GM04503 (cell line): ENCODE data around the gene HOXA5.

Experiments used
- DNase-seq: peaks from one replicate; pipeline ENCODE4 v3.0.0-alpha.2; 2012; ENCODE audit warnings: low read depth

Gene HOXA5

DNA sequence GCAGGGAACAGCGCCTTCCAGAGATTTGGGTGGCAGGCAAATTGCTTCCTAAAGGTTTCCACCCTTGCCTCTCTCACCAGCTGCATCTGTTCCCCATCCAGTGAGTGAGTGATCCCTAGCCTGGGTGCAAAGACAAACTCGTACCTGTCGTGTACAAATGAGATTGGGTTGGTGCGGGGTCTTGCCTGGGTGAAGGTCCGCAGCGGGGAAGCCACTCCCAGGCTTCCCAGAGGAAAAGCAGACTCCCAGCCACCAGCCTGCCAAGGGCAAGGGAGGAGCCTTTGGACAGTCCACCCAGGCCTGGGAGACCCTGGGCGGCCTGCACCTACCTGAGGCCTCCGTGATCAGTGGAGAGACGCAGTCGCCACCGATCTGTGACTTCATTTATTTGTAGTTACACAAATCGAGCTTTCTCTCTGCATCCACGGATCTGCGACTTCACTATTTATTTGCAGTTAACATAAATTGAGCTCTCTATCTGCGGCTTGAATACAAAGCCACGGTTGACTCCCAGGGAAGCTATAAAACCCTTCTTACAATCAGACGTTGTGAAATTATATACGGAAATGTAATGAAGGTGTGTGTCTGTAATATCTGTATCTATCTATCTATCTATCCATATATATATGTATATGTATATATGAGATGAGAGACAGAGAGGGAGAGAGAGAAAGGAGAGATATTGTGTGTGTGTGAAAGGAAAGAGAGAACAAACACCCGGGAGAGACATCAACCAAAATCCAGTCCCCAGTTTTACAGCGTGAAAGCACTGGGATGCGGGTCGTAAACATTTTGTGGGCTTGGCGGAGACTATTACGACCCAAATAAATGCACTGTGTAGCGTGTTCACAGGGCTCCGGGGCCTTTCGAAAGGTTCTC is 16.0 kb upstream of the HOXA5 start:
- no peak for DNase-seq

GRCh38 chr7:27158436-27159265 is 15.2 kb upstream of the HOXA5 start:
- DNase-seq: no peak

- DNase-seq: no peak
Observed at GRCh38 chr7:27157702-27158431, 14.4 kb upstream of the HOXA5 start.

GRCh38 chr7:27156916-27157701 is 13.6 kb upstream of the HOXA5 start:
- no peak for DNase-seq

- DNase-seq: no peak
Observed at GRCh38 chr7:27156508-27156898, 13.0 kb upstream of the HOXA5 start, which contains the start of gene HOXA7. TSS of gene HOXA7 (minus strand) at chr7:27156675. CDS start at chr7:27156545, 130 bp downstream.

- DNase-seq: peak; percentile 10
Observed at GRCh38 chr7:27155816-27156507, 12.5 kb upstream of the HOXA5 start.

- no peak for DNase-seq
Observed at GRCh38 chr7:27154901-27155815, 11.7 kb upstream of the HOXA5 start.

- DNase-seq: no peak
Observed at GRCh38 chr7:27154369-27154768, 10.9 kb upstream of the HOXA5 start.

GRCh38 chr7:27153526-27153925 is 10.0 kb upstream of the HOXA5 start:
- no peak for DNase-seq

DNA sequence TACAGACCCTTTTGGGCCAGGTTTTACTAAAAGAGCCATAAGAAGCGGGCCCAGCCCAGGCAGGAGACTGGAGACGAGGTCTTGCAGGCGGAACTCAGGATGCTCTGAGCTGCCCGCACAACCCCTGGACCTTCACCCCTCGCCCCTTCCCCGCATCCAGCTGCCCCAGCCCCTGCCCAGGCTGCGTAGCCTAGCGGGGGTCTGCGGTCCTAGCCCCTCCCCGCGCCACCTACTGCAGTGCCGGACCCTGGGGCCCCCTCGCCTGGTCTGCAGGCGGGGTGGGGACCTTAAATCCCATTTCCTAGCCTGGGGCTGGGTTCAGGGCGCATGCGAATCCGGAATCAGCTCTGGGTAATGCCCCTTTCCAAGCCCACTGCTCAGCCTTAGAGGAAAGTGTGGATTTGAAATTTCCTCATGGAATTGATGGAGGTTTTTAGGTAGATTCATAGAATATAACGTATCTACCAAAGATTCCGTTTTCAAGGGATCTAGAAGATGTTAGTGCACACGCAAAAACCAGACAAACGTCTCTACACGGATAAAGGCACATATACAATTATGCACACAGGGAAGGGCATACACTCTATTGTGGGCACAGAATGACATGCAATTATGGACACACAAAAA is 9.4 kb upstream of the HOXA5 start:
- DNase-seq: no peak

DNA sequence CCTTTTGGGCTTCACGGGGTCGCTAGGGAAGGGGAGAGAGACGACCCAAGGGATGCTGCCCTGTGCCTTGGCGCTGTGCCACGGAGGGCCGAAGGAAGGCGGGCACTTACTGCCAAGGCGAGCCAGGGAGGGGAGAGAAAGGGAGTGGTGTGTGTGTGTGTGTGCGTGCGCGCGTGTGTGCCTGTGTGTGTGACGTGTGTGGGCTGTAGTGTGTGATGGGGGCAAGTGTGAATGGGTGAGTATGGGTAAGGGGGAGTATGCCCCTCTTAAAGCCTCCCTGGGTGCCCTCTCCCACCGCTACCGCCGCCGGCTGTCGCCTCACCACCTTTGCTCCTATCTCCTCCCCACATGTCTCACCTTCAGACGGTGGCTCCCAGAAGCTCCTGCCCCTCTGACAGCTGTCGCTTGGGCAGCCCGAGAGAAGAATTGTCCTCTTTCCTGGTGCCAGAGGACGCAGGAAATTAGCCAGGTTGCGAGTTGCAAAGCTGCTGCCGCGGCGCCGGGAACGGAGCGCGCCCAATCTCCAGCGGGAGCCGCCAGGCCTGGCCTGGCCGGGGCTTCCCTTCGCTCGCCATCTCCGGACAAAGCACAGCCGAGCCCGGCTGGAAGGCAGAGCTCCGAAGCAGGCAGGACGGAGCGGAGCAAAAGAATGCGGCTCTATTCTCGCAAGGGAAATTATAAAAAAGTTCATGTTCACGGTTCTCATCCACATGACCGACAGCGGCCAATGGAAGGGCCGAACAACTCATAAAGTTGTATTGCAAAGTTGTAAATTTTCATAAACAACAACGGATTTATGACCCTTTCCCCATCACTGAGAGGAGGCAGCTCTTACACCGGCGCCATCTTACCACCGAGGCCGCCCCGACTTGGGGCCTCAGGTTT is 8.7 kb upstream of the HOXA5 start, which contains the start of gene HOXA3:
HOXA3 (minus strand) TSS at position 653 of the 885 bp plus-strand sequence. CDS start 41,943 bp downstream, outside the sequence.
- no peak for DNase-seq

GRCh38 chr7:27151341-27151930 is 8.0 kb upstream of the HOXA5 start:
- DNase-seq: no peak

GRCh38 chr7:27150568-27151340 is 7.3 kb upstream of the HOXA5 start:
- DNase-seq: no peak

GRCh38 chr7:27149842-27150567 is 6.5 kb upstream of the HOXA5 start:
- no peak for DNase-seq

GRCh38 chr7:27148756-27149641 is 5.5 kb upstream of the HOXA5 start:
- DNase-seq: no peak
